KOPT-K1 (cell line): ENCODE results near the gene NIPA2.
"Not testable (repeated sequence)": the region's sequence is repeated elsewhere in the genome, so short reads cannot be mapped to it uniquely, and the experiment has no call there.

Experiments
- H3K27ac ChIP-seq: fragments of 200-600 bp; sonication (generic); 2 replicates; pipeline ENCODE4 v1.5.1; 2016; ENCODE audit warnings: antibody characterized with exemption, mild to moderate bottlenecking, low read depth, low read length; ENCODE audit not compliant: poor library complexity, severe bottlenecking
- H3K36me3 ChIP-seq: fragments of 200-600 bp; sonication (generic); 2 replicates; pipeline ENCODE4 v1.5.1; 2017; ENCODE audit warnings: antibody characterized with exemption, mild to moderate bottlenecking, low read length, moderate library complexity; ENCODE audit not compliant: insufficient read depth
- H3K9me3 ChIP-seq: fragments of 200-600 bp; sonication (generic); 2 replicates; pipeline ENCODE4 v1.5.1; 2017; ENCODE audit warnings: antibody characterized with exemption, low read length, mild to moderate bottlenecking; ENCODE audit not compliant: insufficient read depth, poor library complexity, severe bottlenecking

The NIPA2 gene

GRCh38 chr15:22838292-22839042 is at the start of gene NIPA2:
Gene NIPA2 (plus strand): TSS chr15:22838666. CDS start chr15:22851732, 13,066 bp downstream.
- H3K9me3 ChIP-seq: no peaks in the 10 kb centered on the region
- peak within 1 kb of the TSS; percentile 80 for H3K27ac ChIP-seq
- peaks cover 30% of the 10 kb centered on the region for H3K36me3 ChIP-seq

- no peak overlapping the region for H3K27ac ChIP-seq
- H3K36me3 ChIP-seq: peaks cover 5% of the 10 kb centered on the region; the same call in 1 of the 2 replicates
- H3K9me3 ChIP-seq: peaks cover 8% of the 10 kb centered on the region
Measured at GRCh38 chr15:22794063-22794462, 44.4 kb upstream of the NIPA2 start.

GRCh38 chr15:22794621-22795167 is 43.8 kb upstream of the NIPA2 start:
- no peak overlapping the region for H3K27ac ChIP-seq
- H3K9me3 ChIP-seq: peaks cover 2% of the 10 kb centered on the region
- no peaks in the 10 kb centered on the region for H3K36me3 ChIP-seq

DNA sequence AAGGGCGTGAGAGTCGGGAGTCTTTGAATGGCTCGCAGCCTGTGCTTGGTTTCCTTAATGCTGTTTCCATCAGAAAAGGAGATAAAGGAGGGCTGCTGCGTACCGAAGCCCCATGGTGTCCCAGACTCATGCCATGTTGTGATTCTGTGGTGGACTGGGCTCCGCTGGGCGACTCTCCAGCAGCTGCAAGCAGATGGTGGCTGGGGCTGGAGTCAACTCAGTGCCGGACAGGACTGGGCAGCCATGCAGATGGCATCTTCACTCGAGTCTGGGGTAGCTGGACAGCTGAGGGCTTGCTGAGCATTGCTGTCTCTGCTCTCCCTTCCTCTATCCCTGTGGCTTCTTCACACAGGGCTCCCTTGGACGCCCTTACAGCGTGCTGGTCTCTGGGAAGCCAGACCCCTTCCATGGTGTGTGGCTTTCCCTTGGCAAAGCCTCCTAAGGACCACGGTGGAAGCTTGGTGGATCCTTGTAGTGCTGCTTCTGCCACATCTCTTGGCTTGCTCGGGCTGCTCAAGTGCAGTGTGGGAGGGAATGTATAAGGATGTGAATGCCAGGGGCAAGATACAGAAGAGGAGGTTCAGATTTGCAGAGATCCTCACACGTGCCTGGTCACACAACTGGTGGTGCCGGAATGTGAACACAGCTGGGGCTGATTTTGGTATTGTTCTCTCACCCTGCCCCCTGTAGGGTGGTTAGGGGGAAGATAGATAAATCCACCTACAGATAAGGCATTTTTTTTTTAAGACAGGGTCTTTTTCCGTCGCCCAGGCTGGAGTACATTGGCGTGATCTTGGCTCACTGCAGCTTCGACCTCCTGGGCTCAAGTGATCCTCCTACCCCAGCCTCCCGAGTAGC is 43.0 kb upstream of the NIPA2 start:
- Histone ChIP-seq H3K9me3 (no peaks in the 10 kb centered on the region), H3K27ac (no peak overlapping the region), H3K36me3 (no peaks in the 10 kb centered on the region)

GRCh38 chr15:22796079-22796478 is 42.4 kb upstream of the NIPA2 start:
- H3K27ac ChIP-seq: no peak overlapping the region
- H3K9me3 ChIP-seq: no peaks in the 10 kb centered on the region
- H3K36me3 ChIP-seq: no peaks in the 10 kb centered on the region

- H3K27ac ChIP-seq: no peak overlapping the region
Measured at GRCh38 chr15:22799902-22800301, 38.6 kb upstream of the NIPA2 start.

DNA sequence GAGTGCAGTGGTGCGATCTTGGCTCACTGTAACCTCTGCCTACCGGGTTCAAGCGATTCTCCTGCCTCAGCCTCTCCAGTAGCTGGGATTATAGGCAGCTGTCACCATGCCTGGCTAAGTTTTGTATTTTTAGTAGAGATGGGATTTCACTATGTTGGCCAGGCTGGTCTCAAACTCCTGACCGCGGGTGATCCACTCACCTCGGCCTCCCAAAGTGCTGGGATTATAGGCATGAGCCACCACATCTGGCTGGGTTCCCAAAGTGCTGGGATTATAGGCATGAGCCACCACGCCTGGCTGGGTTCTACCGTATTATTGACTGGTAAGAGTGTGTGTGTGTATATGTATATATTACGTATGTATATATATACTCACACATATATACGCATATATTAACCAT is 35.5 kb upstream of the NIPA2 start:
- H3K9me3 ChIP-seq, H3K27ac ChIP-seq, H3K36me3 ChIP-seq: not testable (repeated sequence)

More at GRCh38 chr15:22799902-22800301, 38.6 kb upstream of the NIPA2 start:
- no peaks in the 10 kb centered on the region for H3K9me3 ChIP-seq
- no peaks in the 10 kb centered on the region for H3K36me3 ChIP-seq

DNA sequence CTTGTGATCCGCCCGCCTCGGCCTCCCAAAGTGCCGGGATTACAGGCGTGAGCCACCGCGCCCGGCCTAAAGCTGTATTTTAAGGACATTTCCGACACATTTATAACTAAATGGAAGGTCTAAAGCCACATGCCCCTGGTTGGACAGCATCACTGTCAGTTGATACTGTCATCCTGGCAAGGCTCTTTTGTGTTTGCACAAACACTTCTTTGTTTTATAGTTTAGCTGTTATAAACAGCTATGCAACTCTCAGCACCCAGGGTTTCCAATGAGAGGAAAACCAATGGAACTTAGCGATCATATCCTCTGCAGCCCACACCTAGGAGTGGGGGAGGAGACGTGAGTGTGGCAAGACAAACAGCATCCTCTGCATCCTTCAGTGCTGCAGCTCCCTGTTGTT is 32.3 kb upstream of the NIPA2 start:
- no peaks in the 10 kb centered on the region for H3K36me3 ChIP-seq
- no peak overlapping the region for H3K27ac ChIP-seq

GRCh38 chr15:22806664-22807063 is 31.8 kb upstream of the NIPA2 start:
- H3K27ac ChIP-seq: no peak overlapping the region
- 0 out of 2 replicates have a peak, but pooled peaks cover 2% of the 10 kb centered on the region for H3K36me3 ChIP-seq
- no peaks in the 10 kb centered on the region for H3K9me3 ChIP-seq

More for the DNA sequence above, 32.3 kb upstream of the NIPA2 start:
- H3K9me3 ChIP-seq: no peaks in the 10 kb centered on the region

DNA sequence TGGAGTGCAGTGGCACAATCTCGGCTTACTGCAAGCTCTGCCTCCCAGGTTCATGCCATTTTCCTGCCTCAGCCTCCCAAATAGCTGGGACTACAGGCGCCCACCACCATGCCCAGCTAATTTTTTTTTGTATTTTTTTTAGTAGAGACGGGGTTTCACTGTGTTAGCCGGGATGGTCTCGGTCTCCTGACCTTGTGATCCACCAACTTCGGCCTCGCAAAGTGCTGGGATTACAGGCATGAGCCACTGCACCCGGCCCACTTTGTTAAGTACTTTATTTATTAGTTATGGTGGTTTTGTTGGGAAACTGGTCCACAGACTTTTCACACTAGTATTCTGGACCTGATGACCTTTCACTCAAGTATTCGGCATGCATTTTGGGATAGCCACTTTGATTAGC is 30.6 kb upstream of the NIPA2 start:
- not testable (repeated sequence) for H3K27ac ChIP-seq, H3K9me3 ChIP-seq, H3K36me3 ChIP-seq

DNA sequence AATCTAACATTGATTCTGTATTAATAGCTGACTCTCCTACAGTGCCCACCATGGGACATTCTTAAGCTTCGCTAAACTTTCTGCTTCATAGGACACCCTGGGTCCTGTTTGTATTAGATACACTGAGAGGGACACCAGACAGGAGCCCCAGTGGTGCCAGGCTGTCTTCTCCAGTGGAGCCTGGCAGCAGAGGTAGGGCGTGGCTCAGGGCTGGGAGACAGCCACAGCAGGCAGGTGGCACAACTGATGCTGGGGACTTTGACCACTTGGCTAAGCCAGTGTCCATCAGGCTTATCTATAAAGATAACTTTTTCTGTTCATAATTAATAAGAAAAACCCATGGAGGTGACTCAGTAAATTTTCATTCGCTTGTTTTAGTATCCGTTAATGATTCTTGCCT is 30.2 kb upstream of the NIPA2 start:
- H3K9me3 ChIP-seq: no peaks in the 10 kb centered on the region
- no peak overlapping the region for H3K27ac ChIP-seq
- 0 out of 2 replicates have a peak, but pooled peaks cover 4% of the 10 kb centered on the region for H3K36me3 ChIP-seq

DNA sequence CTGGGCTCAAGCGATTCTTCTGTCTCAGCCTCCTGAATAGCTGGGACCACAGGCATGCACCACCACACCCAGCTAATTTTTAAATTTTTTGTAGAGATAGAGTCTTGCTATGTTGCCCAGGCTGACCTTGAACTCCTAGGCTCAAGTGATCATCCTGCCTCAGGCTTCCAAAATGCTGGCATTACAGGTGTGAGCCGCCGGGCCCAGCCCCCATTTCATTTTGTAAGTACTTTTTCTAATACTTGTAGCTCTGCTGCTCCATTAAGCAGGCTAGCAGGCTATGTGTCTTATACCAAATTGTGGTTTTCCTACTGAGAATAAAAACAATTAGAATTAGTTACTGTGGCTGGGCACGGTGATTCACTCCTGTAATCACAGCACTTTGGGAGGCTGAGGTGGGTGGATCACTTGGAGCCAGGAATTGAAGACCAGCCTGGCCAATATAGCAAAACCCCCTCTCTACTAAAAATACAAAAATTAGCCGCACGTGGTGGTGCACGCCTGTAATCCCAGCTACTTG is 29.6 kb upstream of the NIPA2 start:
- Histone ChIP-seq H3K36me3 (peaks cover 4% of the 10 kb centered on the region; the same call in 1 of the 2 replicates), H3K27ac (no peak overlapping the region), H3K9me3 (no peaks in the 10 kb centered on the region)

GRCh38 chr15:22810033-22810852 is 28.2 kb upstream of the NIPA2 start:
- H3K27ac ChIP-seq: no peak overlapping the region
- no peaks in the 10 kb centered on the region for H3K9me3 ChIP-seq
- H3K36me3 ChIP-seq: peaks cover 4% of the 10 kb centered on the region; the same call in 1 of the 2 replicates

- Histone ChIP-seq H3K36me3 (peaks cover 9% of the 10 kb centered on the region; the same call in 1 of the 2 replicates), H3K27ac (no peak overlapping the region), H3K9me3 (no peaks in the 10 kb centered on the region)
Measured at GRCh38 chr15:22810853-22811338, 27.6 kb upstream of the NIPA2 start.
